Measurements from ENCODE around the gene MGAT4B.

GRCh38 chr5:179840321-179840720 is 33.7 kb upstream of the MGAT4B start:
- TF ChIP-seq TSHZ2 (CRISPR knock-in tag; IDR thresholded peaks at IDR 0.05) (no peak), ZFP30 (CRISPR knock-in tag; IDR thresholded peaks at IDR 0.05) (no peak), CREB5 (CRISPR knock-in tag; IDR thresholded peaks at IDR 0.05; ENCODE audit: low read depth) (no peak), TOX (CRISPR knock-in tag; IDR thresholded peaks at IDR 0.05; ENCODE audit: borderline replicate concordance) (no peak), ARNTL (CRISPR knock-in tag; IDR thresholded peaks at IDR 0.05; ENCODE audit: borderline replicate concordance, low read depth) (no peak), ESRRG (CRISPR knock-in tag; IDR thresholded peaks at IDR 0.05) (no peak), PATZ1 (CRISPR knock-in tag; IDR thresholded peaks at IDR 0.05; ENCODE audit: borderline replicate concordance) (no peak), RARB (CRISPR knock-in tag; IDR thresholded peaks at IDR 0.05) (no peak), CSRNP3 (CRISPR knock-in tag; IDR thresholded peaks at IDR 0.05) (no peak), ZFP3 (CRISPR knock-in tag; IDR thresholded peaks at IDR 0.05) (no peak)

Measured in SK-N-SH treated with all-trans-retinoic acid at 6 μM for 48 hours (cell line).